Fibroblast of the aortic adventitia (primary cell): ENCODE measurements around the gene TPK1. TPM values are rescaled to one million over a fixed set of nuclear protein-coding genes. Genes with fewer than 3 reads are reported as not detected.

Experiments
- DNase-seq: peaks from one replicate; pipeline ENCODE4 v3.0.0-alpha.2; 2010; ENCODE audit warnings: low read depth
- H3K4me3 ChIP-seq: 2 replicates; pipeline ENCODE4 v1.5.1; 2011; ENCODE audit warnings: low read depth, mild to moderate bottlenecking, control low read depth, low read length, moderate library complexity
- CTCF ChIP-seq: IDR thresholded peaks from 2 replicates; pipeline ENCODE4 v1.5.1; 2011; ENCODE audit warnings: mild to moderate bottlenecking, low read length, control low read depth, inconsistent platforms; ENCODE audit not compliant: insufficient read depth
- total RNA-seq: library from RNA; depleted of rRNA; stranded (reverse); fragments of >200 nt; gene quantifications from 2 replicates; pipeline ENCODE4 v1.2.3, GENCODE V29; 2012; ENCODE audit warnings: low replicate concordance

The TPK1 gene
- total RNA-seq, 1 donor: 7.6 TPM

- H3K4me3 ChIP-seq: no peak overlapping the region
- no peak for DNase-seq
- no peak for TF ChIP-seq CTCF
Observed at GRCh38 chr7:144720710-144721109, 115.1 kb downstream of the TPK1 start.

GRCh38 chr7:144720149-144720548 is 115.7 kb downstream of the TPK1 start:
- no peak overlapping the region for H3K4me3 ChIP-seq
- no peak for DNase-seq
- TF ChIP-seq CTCF: no peak

GRCh38 chr7:144717720-144718119 is 118.1 kb downstream of the TPK1 start:
- H3K4me3 ChIP-seq: no peak overlapping the region
- no peak for TF ChIP-seq CTCF
- no peak for DNase-seq

GRCh38 chr7:144713850-144714249 is 122.0 kb downstream of the TPK1 start:
- no peak overlapping the region for H3K4me3 ChIP-seq
- no peak for TF ChIP-seq CTCF
- no peak for DNase-seq

- no peak for TF ChIP-seq CTCF
- H3K4me3 ChIP-seq: no peak overlapping the region
- no peak for DNase-seq
Observed at GRCh38 chr7:144710791-144711190, 125.1 kb downstream of the TPK1 start.

GRCh38 chr7:144709066-144709465 is 126.8 kb downstream of the TPK1 start:
- TF ChIP-seq CTCF: no peak
- DNase-seq: no peak
- H3K4me3 ChIP-seq: no peak overlapping the region

- TF ChIP-seq CTCF: no peak
- DNase-seq: no peak
- no peak overlapping the region for H3K4me3 ChIP-seq
Observed at GRCh38 chr7:144691240-144691639, 144.6 kb downstream of the TPK1 start.
